ENCODE results near the gene TBC1D10B.
"Not testable (repeated sequence)": the region's sequence is repeated elsewhere in the genome, so short reads cannot be mapped to it uniquely, and the experiment has no call there.

TBC1D10B gene

GRCh38 chr16:30354423-30355143 is 15.7 kb downstream of the TBC1D10B start:
- DNase-seq: peak in 1 of 2 experiments; percentile 45

- no peak for DNase-seq
Measured at GRCh38 chr16:30353438-30354129, 16.7 kb downstream of the TBC1D10B start.

GRCh38 chr16:30352488-30353401 is 17.5 kb downstream of the TBC1D10B start:
- DNase-seq: no peak

GRCh38 chr16:30351586-30352419 is 18.5 kb downstream of the TBC1D10B start:
- no peak for DNase-seq

- DNase-seq: no peak
Measured at GRCh38 chr16:30351001-30351441, 19.3 kb downstream of the TBC1D10B start.

DNA sequence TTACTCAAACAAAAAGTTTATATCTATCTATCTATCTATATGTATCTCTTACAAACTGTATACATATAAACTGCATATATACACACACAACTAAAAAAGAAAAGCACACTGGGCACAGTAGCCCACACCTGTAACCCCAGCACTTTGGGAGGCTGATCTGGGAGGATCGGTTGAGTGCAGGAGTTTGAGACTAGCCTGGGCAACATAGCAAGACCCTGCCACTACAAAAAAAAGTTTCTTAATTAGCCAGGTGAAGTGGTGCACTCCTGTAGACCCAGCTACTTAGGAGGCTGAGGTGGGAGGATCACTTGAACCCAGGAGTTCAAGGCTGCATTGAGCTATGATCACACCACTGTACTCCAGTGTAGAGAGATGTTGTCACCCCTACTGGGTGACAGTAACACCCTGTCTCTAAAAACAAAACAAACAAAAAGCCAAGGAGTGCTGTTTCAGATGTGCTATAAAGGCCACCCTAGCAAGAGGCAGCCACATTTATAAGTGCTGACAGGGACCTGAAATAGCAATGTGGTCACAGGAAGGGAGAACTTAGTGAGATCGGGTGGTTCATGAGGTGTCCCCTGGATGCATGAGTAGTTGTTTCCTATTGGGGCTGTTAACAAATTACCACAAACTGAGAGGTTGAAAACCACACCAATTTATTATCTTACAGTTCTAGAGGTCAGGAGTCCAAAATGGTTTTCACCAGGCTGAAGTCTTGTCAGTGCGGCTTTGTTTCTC is 20.0 kb downstream of the TBC1D10B start:
- DNase-seq: no peak

DNA sequence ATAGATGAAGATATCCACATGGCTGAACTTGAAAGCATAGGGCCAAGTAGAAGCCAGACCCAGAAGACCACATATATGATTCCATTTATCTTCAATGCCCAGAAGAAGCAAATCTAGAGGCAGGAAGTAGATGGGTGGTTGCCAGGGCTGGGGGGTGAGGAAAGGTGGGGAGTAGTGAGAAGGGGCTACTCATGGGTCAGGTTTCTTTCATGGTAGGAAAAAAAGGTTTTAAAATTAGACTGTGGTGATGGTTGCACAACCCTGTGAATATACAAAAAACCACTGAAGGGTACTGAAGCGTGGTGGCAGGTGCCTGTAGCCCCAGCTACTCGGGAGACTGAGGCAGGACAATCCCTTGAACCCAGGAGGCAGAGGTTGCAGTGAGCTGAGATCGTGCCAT is 20.6 kb downstream of the TBC1D10B start:
- DNase-seq: no peak

GRCh38 chr16:30348929-30349328 is 21.4 kb downstream of the TBC1D10B start:
- no peak for DNase-seq

- DNase-seq: no peak
Measured at GRCh38 chr16:30348113-30348512, 22.2 kb downstream of the TBC1D10B start.

DNA sequence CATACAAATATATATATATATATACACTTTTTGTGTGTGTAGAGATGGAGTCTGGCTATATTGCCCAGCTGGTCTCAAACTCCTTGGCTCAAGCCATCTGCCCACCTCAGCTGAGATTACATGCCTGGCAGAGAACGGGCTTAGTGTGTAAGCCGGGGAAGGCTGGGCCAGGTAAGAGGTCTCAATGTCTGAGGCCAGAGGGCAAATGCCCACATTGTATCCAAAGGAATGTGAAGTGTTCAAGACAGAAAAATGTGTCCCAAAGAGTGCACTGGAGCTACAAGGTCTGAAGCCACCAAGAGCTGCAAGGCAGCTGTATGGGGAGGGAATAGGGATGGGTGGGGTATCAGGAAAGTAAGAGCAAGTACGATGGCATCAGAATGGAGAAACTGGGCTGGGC is 24.0 kb downstream of the TBC1D10B start:
- no peak for DNase-seq

DNA sequence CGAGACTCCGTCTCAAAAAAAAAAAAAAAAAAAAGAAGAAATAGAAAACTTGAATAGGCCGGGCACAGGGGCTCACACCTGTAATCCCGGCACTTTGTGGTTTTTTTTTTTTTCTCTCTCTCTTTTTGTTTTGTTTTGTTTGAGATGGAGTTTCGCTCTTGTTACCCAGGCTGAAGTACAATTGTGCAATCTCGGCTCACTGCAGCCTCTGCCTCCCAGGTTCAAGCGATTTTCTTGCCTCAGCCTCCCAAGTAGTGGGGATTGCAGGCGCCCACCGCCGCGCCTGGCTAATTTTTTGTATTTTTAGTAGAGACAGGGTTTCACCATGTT is 26.8 kb downstream of the TBC1D10B start:
- DNase-seq: not testable (repeated sequence)

GRCh38 chr16:30342751-30343490 is 27.4 kb downstream of the TBC1D10B start:
- DNase-seq: no peak

- DNase-seq: not testable (repeated sequence)
Measured at GRCh38 chr16:30341971-30342370, 28.3 kb downstream of the TBC1D10B start.

- DNase-seq: no peak
Measured at GRCh38 chr16:30340621-30341020, 29.7 kb downstream of the TBC1D10B start.

GRCh38 chr16:30338715-30339114 is 31.6 kb downstream of the TBC1D10B start:
- not testable (repeated sequence) for DNase-seq

GRCh38 chr16:30337964-30338357 is 32.3 kb downstream of the TBC1D10B start:
- not testable (repeated sequence) for DNase-seq

DNA sequence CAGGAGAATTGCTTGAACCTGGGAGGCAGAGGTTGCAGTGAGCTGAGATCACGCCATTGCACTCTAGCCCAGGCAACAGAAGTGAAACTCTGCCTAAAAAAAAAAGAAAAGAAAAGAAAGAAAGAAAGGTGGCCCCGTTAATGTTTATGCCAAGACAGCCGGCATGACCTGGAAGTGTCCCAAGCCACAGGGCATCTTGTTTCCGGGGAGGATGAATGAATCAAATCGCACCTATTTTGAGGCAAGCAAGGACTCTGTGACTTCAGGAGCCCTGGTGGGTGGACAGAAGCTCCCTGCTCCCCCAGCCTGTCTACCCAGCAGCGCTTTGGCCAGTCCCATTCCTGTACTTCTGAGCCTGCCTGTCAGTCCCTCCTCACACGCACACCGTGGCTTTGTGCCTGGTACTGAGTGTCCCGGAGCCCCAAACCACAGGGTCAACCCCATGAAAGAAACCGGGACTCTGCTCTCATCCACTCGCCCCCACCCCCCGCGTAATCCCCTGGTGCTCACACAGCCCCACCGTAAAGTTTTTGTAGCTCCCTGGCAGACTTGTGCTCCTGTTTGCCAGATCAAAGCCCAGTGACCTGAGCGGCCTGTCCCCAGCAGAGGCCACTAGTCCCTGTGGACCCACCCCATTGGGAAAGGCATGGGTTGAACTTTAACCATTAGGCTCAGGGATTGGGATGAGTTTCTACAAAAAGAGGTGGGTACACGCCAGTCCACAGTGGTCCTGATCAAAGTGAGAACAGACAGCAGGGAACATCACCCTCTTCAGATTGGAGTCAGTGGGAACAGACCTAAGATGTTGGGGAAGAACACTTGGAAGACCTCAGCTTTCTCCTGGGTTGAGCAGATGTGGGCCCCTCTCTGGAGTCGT is 34.5 kb downstream of the TBC1D10B start:
- no peak for DNase-seq

DNA sequence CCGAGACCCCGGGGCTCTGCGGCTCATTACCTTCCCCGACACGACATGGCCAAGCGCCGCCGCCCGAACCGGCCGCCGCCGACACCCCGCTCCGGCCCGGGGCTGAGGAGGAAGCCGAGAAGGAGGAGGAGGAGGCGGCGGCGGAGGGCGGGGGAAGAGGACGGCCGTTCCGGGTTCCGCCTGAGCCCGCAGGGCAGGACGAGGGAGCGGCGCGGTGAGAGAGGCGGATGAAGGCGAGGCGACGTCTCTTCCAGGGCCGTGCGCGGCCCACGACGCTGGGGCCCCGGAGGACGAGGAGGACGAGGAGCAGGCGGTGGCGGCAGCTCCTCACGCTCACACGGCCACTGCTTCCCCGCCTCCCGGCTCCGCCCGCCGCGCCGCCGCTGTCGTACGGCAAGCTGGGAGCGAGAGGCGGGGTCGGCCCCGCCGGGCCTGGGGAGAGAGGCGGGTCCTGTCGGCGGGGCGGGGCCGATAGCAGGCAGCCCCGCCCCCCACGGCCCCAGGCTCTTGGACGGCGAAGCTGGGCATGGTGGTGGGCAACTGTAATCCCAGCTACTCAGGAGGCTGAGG is 35.2 kb downstream of the TBC1D10B start:
- DNase-seq: peak; percentile 46 to 88

DNA sequence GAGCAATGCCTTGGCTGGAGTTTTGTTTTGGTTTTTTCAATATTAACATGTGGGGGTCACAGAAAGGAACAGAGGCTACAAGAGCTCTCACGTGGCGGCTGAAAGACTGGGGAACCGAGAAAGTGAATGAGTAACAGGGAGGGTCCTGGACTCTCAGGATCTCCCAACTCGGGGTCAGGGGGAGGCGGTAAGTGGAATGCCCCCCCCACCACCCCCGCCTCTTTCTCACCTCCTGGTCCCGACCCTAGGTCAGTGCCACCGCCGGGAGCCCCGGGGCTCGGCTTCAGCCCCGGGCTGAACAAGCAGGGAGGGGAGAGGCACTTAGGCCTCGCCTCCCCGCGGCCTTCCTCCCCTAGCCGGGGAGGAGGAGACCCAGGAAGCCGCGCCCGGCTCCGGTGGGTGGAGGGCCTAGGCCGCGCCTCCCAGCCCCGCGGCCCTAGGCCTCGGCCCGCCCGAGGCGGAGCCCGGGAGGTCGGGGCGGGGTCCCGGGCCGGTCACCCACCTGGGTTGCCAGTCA is 35.8 kb downstream of the TBC1D10B start:
- DNase-seq: peak; percentile 59 to 84

Data from NCI-H526 (cell line).